Measurements from ENCODE around the gene EHMT1.
"Not testable (repeated sequence)": the region's sequence is repeated elsewhere in the genome, so short reads cannot be mapped to it uniquely, and the experiment has no call there.

The EHMT1 gene

GRCh38 chr9:137731947-137732813 is 113.4 kb downstream of the EHMT1 start:
- H4K20me1 ChIP-seq = peaks cover 0 to 41% (median 11%) of the 10 kb centered on the region in 11 experiments; a peak in 10 of 22 replicates
- H3K4me2 ChIP-seq = no peak overlapping the region
- H3K4me3 ChIP-seq = peak overlapping the region in 6 of 10 experiments; percentile 4 to 21 (median 11); a peak in 2 of 20 replicates
- H3K4me1 ChIP-seq = no peaks in the 10 kb centered on the region
- H3K9me3 ChIP-seq (replicated peaks in 1 of 11) = peaks cover 61 to 75% (median 71%) of the 10 kb centered on the region in 11 experiments
- no peak overlapping the region for H3K9ac ChIP-seq
- H3K36me3 ChIP-seq = peaks cover 92 to 100% (median 100%) of the 10 kb centered on the region in 11 experiments
- no peak for TF ChIP-seq Cebpa-rat (IDR thresholded peaks at IDR 0.05)
- H3K27me3 ChIP-seq = no peaks in the 10 kb centered on the region
- no peak overlapping the region for H3K27ac ChIP-seq

DNA sequence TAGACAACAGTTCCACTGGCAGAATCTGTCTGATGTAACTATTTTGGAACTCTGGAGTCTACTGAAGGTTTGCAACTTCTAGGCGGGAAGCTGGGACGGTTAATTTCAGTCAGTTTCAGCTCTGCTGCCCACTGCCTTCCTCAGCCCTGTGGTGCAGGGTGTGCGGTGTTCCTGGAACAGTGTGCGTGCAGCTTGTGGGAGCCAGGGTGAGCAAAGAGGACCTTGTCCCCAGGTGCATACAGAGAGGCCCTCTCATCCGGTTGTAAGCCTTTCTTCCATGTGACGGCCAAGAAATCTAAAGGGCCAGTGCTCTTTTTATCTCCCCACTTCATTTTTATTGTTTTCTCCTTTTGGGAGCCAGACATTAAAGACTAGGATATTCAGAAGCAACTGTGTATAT is 114.6 kb downstream of the EHMT1 start:
- H3K9ac ChIP-seq = no peak overlapping the region
- H3K4me3 ChIP-seq = peak overlapping the region in 5 of 10 experiments; percentile 1 to 44 (median 8); a peak in 3 of 20 replicates
- H3K27me3 ChIP-seq = no peaks in the 10 kb centered on the region
- no peaks in the 10 kb centered on the region for H3K4me1 ChIP-seq
- H3K36me3 ChIP-seq = peaks cover 90 to 100% (median 99%) of the 10 kb centered on the region in 11 experiments
- H3K4me2 ChIP-seq = no peak overlapping the region
- H3K27ac ChIP-seq = no peak overlapping the region
- peaks cover 56 to 72% (median 66%) of the 10 kb centered on the region in 11 experiments for H3K9me3 ChIP-seq (replicated peaks in 1 of 11)
- no peak for TF ChIP-seq Cebpa-rat (IDR thresholded peaks at IDR 0.05)
- peaks cover 0 to 41% (median 3%) of the 10 kb centered on the region in 11 experiments; a peak in 5 of 22 replicates for H4K20me1 ChIP-seq

DNA sequence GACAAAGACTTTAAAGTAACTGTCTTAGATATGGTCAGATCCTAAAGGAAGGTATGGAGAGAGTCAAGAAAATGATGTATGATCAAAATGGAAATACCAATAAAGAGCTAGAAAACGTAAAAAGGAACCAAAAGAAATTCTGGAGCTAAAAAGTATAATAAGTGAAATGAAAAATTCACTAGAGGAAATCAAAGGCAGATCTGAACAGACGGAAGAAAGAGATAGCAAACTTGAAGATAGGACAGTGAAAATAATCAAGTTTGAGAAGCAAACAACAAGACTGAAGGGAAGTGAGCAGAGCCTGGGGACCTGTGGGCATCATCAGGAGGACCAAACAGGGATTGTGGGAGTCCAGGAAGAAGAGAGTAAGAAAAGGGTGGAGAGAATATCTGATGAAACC is 115.4 kb downstream of the EHMT1 start:
- Histone ChIP-seq H3K27me3 (no peaks in the 10 kb centered on the region), H3K4me3 (peak overlapping the region in 1 of 10 experiments; percentile 4; a peak in 1 of 20 replicates), H3K9ac (no peak overlapping the region), H3K36me3 (peaks cover 83 to 98% (median 93%) of the 10 kb centered on the region in 11 experiments), H4K20me1 (peaks cover 0 to 40% (median 5%) of the 10 kb centered on the region in 11 experiments; a peak in 14 of 22 replicates), H3K4me2 (no peak overlapping the region), H3K27ac (no peak overlapping the region), H3K4me1 (no peaks in the 10 kb centered on the region), H3K9me3 (replicated peaks in 1 of 11) (peaks cover 50 to 64% (median 60%) of the 10 kb centered on the region in 11 experiments)
- TF ChIP-seq Cebpa-rat (IDR thresholded peaks at IDR 0.05) = no peak

- not testable (repeated sequence) for H3K27me3 ChIP-seq, H3K4me2 ChIP-seq, H3K9ac ChIP-seq, H3K4me3 ChIP-seq, H3K4me1 ChIP-seq, H3K27ac ChIP-seq
- Histone ChIP-seq H3K9me3 (replicated peaks in 1 of 11) (peaks cover 17 to 25% (median 20%) of the 10 kb centered on the region in 11 experiments), H4K20me1 (peaks cover 11 to 71% (median 45%) of the 10 kb centered on the region in 11 experiments; a peak in 21 of 22 replicates), H3K36me3 (peaks cover 76 to 98% (median 89%) of the 10 kb centered on the region in 11 experiments)
Measured at GRCh38 chr9:137738182-137738696, 119.4 kb downstream of the EHMT1 start.

- H3K36me3 ChIP-seq = peaks cover 76 to 98% (median 89%) of the 10 kb centered on the region in 11 experiments
- TF ChIP-seq Cebpa-rat (IDR thresholded peaks at IDR 0.05) = no peak
- H3K27me3 ChIP-seq = no peaks in the 10 kb centered on the region
- H3K9ac ChIP-seq = no peak overlapping the region
- H3K4me2 ChIP-seq = no peak overlapping the region
- no peak overlapping the region for H3K27ac ChIP-seq
- peaks cover 11 to 76% (median 50%) of the 10 kb centered on the region in 11 experiments; a peak in 21 of 22 replicates for H4K20me1 ChIP-seq
- no peaks in the 10 kb centered on the region for H3K4me1 ChIP-seq
- peaks cover 12 to 20% (median 15%) of the 10 kb centered on the region in 11 experiments for H3K9me3 ChIP-seq (replicated peaks in 1 of 11)
- H3K4me3 ChIP-seq = no peak overlapping the region
Measured at GRCh38 chr9:137738703-137739102, 119.9 kb downstream of the EHMT1 start.

GRCh38 chr9:137739371-137740309 is 120.8 kb downstream of the EHMT1 start:
- TF ChIP-seq Cebpa-rat (IDR thresholded peaks at IDR 0.05) = no peak
- Histone ChIP-seq H3K27ac (no peak overlapping the region), H3K4me3 (no peak overlapping the region), H3K4me1 (peaks cover 0 to 5% (median 5%) of the 10 kb centered on the region in 10 experiments; a peak in 17 of 20 replicates), H3K27me3 (no peaks in the 10 kb centered on the region), H3K4me2 (no peak overlapping the region), H3K9me3 (replicated peaks in 1 of 11) (peaks cover 3 to 11% (median 6%) of the 10 kb centered on the region in 11 experiments), H3K9ac (no peak overlapping the region), H3K36me3 (peaks cover 76 to 98% (median 89%) of the 10 kb centered on the region in 11 experiments), H4K20me1 (peaks cover 15 to 85% (median 59%) of the 10 kb centered on the region in 11 experiments; a peak in 21 of 22 replicates)

DNA sequence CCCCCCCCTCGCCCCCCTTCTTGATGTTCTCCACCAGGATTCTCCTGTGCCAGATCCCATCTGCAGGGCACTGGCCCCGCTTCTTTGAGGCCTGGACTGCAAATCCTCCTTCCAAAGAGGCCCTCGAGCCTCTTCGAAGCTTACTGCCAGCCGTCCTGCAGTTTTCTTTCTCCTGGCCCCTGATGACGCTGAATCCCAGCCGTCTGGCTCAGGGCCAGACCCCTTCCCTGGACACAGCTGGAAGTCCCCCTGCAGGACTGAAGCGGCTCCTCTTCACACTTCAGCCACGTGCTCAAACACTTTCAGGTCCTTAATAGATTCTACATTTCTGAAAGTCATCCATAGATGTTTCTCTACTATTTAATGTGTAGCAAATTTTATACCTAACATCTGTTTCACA is 121.5 kb downstream of the EHMT1 start:
- H3K27ac ChIP-seq = no peak overlapping the region
- no peak for TF ChIP-seq Cebpa-rat (IDR thresholded peaks at IDR 0.05)
- H4K20me1 ChIP-seq = peaks cover 16 to 92% (median 63%) of the 10 kb centered on the region in 11 experiments; a peak in 21 of 22 replicates
- H3K4me1 ChIP-seq = peaks cover 5 to 12% (median 11%) of the 10 kb centered on the region in 10 experiments
- H3K36me3 ChIP-seq = peaks cover 73 to 98% (median 89%) of the 10 kb centered on the region in 11 experiments
- no peak overlapping the region for H3K4me3 ChIP-seq
- no peak overlapping the region for H3K9ac ChIP-seq
- no peak overlapping the region for H3K4me2 ChIP-seq
- H3K9me3 ChIP-seq (replicated peaks in 1 of 11) = peaks cover 0 to 6% (median 0%) of the 10 kb centered on the region in 11 experiments; a peak in 4 of 22 replicates
- H3K27me3 ChIP-seq = no peaks in the 10 kb centered on the region

GRCh38 chr9:137741330-137741729 is 122.5 kb downstream of the EHMT1 start:
- Histone ChIP-seq H3K36me3 (peaks cover 74 to 98% (median 89%) of the 10 kb centered on the region in 11 experiments), H3K4me3 (no peak overlapping the region), H3K27me3 (no peaks in the 10 kb centered on the region), H4K20me1 (peaks cover 26 to 99% (median 72%) of the 10 kb centered on the region in 11 experiments), H3K9ac (no peak overlapping the region), H3K4me2 (no peak overlapping the region), H3K9me3 (replicated peaks in 1 of 11) (no peaks in the 10 kb centered on the region), H3K27ac (no peak overlapping the region), H3K4me1 (peaks cover 14 to 21% (median 19%) of the 10 kb centered on the region in 10 experiments)
- TF ChIP-seq Cebpa-rat (IDR thresholded peaks at IDR 0.05) = no peak
